Adrenal gland (tissue), 12 donors: ENCODE data around the gene AMN. TPM values are rescaled to one million over a fixed set of nuclear protein-coding genes. Genes with fewer than 3 reads are reported as not detected.

Experiments
- DNase-seq, 7 donors: peaks; one replicate each; pipeline ENCODE4 v3.0.0-alpha.2; 2019 to 2020
- H3K27ac ChIP-seq, 5 donors: fragments of 200-600 bp; sonication (generic) in 4 of 5; 1 replicate in 3 of 5; 2 replicates in 2 of 5; pipeline versions ENCODE4 v1.5.1 to v1.8.0; 2016 to 2020; ENCODE audit warnings: mild to moderate bottlenecking in 1 of 5
- H3K27me3 ChIP-seq: fragments of 200-600 bp; 2 replicates; pipeline ENCODE4 v1.8.0; 2021
- H3K36me3 ChIP-seq, 2 donors: fragments of 200-600 bp; replicated peaks in 1 of 2; 1 replicate in 1 of 2; 2 replicates in 1 of 2; pipeline versions ENCODE4 v1.5.1 to v1.8.0; 2018 to 2022
- H3K4me1 ChIP-seq, 2 donors: fragments of 200-600 bp; replicated peaks in 1 of 2; 1 replicate in 1 of 2; 2 replicates in 1 of 2; pipeline versions ENCODE4 v1.5.1 to v1.8.0; 2018 to 2021
- H3K4me3 ChIP-seq, 4 donors: fragments of 200-600 bp; sonication (generic) in 3 of 4; one replicate each; pipeline ENCODE4 v1.5.1; 2016 to 2018
- H3K9me3 ChIP-seq, 3 donors: fragments of 200-600 bp; sonication (generic) in 1 of 3; replicated peaks in 1 of 3; 1 replicate in 2 of 3; 2 replicates in 1 of 3; pipeline versions ENCODE4 v1.5.1 to v1.8.0; 2016 to 2021
- POLR2A ChIP-seq, 2 donors: fragments of 450-650 bp; IDR thresholded peaks; one replicate each; pipeline ENCODE4 v1.6.1; 2017; ENCODE audit warnings: antibody characterized with exemption in 2 of 2, mild to moderate bottlenecking in 2 of 2, moderate library complexity in 1 of 2
- WGBS, 4 donors: extraction: QIAGEN DNeasy Blood & Tissue Kit in 2 of 4; methylation state at CpG; one replicate each; pipeline versions ENCODE4 v1.1.5 to v1.1.7; 2013 to 2017; 5-methylcytosine and 5-hydroxymethylcytosine counted together
- intact Hi-C, 2 donors: fragments of 100-400 bp; cut with DNase I; formaldehyde crosslinking; loops; one replicate each; pipeline versions ENCODE4 v1.14.1 to v1.15.0; 2022 to 2023
- polyA plus RNA-seq, 3 donors: library from polyadenylated mRNA; stranded (reverse); fragments of 200-250 nt in 2 of 3; fragments of 350-450 nt in 1 of 3; fragmentation: Illumina TruSeq in 1 of 3; extraction: RNeasy Lipid Tissue Mini Kit (QIAGEN cat#74804) in 1 of 3; gene quantifications; one replicate each; pipeline ENCODE4 v1.2.3, GENCODE V29; 2013 to 2014
- total RNA-seq, 9 donors: library from RNA; depleted of rRNA in 4 of 9; stranded (reverse); fragments of >200 nt in 4 of 9; fragments of 120-200 nt in 1 of 9; fragmentation: NEBNext Ultra II Directional in 1 of 9; extraction: Animal tissue kit (Norgen Biotek cat#: 25700) in 1 of 9; gene quantifications; one replicate each; pipeline versions ENCODE4 v1.1.0 to v1.2.4, GENCODE V29; 2013 to 2023
- TF ChIP-seq, protein P1 (sequence below), 6 experiments: fragments of 450-650 bp in 4 of 6; fragments of 200-600 bp in 2 of 6; sonication (generic) in 1 of 6; IDR thresholded peaks; 1 replicate in 5 of 6; 2 replicates in 1 of 6; pipeline versions ENCODE4 v1.5.1 to v1.8.0; 2016 to 2021; ENCODE audit warnings: antibody characterized with exemption in 6 of 6, mild to moderate bottlenecking in 2 of 6, moderate library complexity in 1 of 6
- donor health status: healthy with polysubstance abuse.
- donor health status: Bipolar disorder and iron deficiency.
- donor health status: DM: yes; HTN: yes; CAD: no.
- donor health status: DM: no; HTN: no; CAD: no.
- donor health status: DM: no; HTN: no; CAD: no.
- donor health status: DM: yes; HTN: yes; CAD: no.

The AMN gene
- total and polyA plus RNA-seq, 12 donors, result 0.07 to 3.6 (median 0.35) TPM; not detected in 4

DNA sequence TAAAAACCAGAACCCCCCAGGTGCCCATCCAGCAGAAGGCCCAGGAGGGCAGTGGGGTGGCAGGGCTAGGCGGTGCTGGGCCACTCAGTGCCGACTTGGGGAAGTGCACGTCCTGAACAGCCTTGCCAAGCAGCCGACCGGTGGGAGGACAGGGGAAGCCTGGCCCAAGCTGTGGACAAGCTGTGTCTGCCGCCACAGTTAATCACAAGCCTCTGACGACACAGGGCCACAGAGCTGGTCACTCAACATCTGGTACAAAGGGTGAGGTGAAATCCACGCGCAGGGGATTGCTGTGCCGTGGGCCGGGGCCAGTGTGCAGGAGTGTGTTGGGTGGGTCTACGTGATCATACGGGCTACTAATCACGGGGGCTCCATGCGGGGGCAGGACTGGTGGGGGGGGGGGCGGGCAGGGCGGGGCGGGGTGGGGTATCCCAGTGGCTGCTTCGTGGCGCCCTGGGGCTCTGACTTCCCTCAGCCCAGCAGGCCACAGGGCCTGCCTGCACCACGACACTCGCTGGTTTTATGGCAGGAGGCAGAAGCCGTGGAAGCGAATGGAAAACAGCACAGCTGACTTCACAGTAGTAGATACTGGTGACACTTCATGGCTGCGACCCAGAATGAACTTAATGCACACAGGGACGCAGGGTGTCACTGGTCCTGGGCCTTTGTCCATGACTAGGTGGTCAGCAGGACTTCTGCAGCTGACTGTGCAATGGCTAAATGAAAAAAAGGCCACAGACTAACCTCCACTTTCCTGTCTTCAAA lies 10.2 kb downstream of the AMN start:
- TF ChIP-seq POLR2A (IDR thresholded peaks at IDR 0.05), result no peak
- TF ChIP-seq, protein P1, sequence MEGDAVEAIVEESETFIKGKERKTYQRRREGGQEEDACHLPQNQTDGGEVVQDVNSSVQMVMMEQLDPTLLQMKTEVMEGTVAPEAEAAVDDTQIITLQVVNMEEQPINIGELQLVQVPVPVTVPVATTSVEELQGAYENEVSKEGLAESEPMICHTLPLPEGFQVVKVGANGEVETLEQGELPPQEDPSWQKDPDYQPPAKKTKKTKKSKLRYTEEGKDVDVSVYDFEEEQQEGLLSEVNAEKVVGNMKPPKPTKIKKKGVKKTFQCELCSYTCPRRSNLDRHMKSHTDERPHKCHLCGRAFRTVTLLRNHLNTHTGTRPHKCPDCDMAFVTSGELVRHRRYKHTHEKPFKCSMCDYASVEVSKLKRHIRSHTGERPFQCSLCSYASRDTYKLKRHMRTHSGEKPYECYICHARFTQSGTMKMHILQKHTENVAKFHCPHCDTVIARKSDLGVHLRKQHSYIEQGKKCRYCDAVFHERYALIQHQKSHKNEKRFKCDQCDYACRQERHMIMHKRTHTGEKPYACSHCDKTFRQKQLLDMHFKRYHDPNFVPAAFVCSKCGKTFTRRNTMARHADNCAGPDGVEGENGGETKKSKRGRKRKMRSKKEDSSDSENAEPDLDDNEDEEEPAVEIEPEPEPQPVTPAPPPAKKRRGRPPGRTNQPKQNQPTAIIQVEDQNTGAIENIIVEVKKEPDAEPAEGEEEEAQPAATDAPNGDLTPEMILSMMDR (IDR thresholded peaks at IDR 0.05), result no peak
- Histone ChIP-seq H3K27ac (no peak overlapping the region), H3K36me3 (peaks cover 0 to 20% of the 10 kb centered on the region in 2 donors), H3K27me3 (peaks cover 22% of the 10 kb centered on the region), H3K4me1 (peaks cover 22 to 28% of the 10 kb centered on the region in 2 donors), H3K9me3 (no peaks in the 10 kb centered on the region), H3K4me3 (no peak overlapping the region)
- WGBS, 4 donors, result 87 to 94% (median 89%) methylated on average over 15 to 26 of the region's 26 CpGs
- DNase-seq, result no peak
- intact Hi-C loops, result no loop called here

DNA sequence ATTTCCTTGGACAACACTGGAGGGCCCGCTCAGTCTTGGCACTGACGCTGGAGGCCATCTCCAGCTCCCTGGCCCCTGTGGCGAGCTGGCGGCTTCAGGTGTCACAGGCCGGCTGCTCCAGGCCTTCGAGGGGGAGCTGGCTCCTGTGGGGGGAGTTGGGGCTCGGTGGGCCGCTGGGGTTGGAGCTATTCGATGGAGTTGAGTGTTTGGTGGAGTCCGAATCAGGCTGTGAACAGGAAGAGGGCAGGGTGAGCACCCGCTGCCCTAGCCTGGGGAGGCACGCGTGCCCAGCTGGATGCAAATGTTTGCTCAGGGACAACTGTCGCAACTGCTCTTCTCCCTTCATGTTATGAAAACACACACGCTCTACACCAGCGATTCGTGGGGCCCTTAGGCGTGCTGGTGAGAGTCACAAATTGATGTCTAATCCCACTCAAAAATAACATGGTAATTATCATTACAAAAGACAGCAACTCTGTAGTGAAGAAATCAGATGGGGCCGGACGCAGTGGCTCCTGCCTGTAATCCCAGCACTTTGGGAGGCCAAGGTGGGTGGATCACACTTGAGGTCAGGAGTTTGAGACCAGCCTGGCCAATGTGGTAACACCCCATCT lies 11.3 kb downstream of the AMN start:
- DNase-seq, result no peak
- Histone ChIP-seq H3K27ac (no peak overlapping the region), H3K27me3 (peaks cover 19% of the 10 kb centered on the region), H3K36me3 (peaks cover 0 to 28% of the 10 kb centered on the region in 2 donors), H3K9me3 (no peaks in the 10 kb centered on the region), H3K4me3 (no peak overlapping the region), H3K4me1 (peaks cover 19 to 22% of the 10 kb centered on the region in 2 donors)
- intact Hi-C loops, result no loop called here
- 94 to 97% (median 96%) methylated on average over 14 to 20 of the region's 20 CpGs for WGBS, 4 donors
- TF ChIP-seq POLR2A (IDR thresholded peaks at IDR 0.05), result no peak
- TF ChIP-seq, protein P1 (IDR thresholded peaks at IDR 0.05), result no peak

DNA sequence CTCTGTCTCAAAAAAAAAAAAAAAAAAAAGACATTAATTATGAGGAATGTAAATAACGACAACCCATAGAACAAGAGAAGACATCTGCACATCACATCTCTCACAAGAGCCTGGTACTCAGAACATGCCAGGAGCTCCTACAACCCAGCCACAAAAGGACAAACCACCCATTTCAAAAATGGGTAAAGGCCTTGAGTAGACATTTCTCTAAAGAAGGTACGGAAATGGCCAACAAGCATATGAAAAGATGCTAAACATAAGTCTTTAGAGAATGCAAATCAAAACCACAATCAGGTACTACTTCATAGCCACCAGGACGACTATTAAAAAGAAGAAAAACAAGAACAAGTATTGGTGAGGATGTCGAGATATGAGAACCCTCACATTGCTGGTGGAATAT lies 13.3 kb downstream of the AMN start:
- Histone ChIP-seq H3K4me3 (no peak overlapping the region), H3K9me3 (no peaks in the 10 kb centered on the region), H3K36me3 (peaks cover 0 to 46% of the 10 kb centered on the region in 2 donors), H3K4me1 (peaks cover 0 to 1% of the 10 kb centered on the region in 2 donors), H3K27me3 (no peaks in the 10 kb centered on the region), H3K27ac (no peak overlapping the region)
- no peak for DNase-seq
- intact Hi-C loops, result no loop called here
- 85 to 97% (median 94%) methylated on average over 4 of the region's 4 CpGs for WGBS, 4 donors
- TF ChIP-seq POLR2A (IDR thresholded peaks at IDR 0.05), result no peak
- TF ChIP-seq, protein P1 (IDR thresholded peaks at IDR 0.05), result no peak

DNA sequence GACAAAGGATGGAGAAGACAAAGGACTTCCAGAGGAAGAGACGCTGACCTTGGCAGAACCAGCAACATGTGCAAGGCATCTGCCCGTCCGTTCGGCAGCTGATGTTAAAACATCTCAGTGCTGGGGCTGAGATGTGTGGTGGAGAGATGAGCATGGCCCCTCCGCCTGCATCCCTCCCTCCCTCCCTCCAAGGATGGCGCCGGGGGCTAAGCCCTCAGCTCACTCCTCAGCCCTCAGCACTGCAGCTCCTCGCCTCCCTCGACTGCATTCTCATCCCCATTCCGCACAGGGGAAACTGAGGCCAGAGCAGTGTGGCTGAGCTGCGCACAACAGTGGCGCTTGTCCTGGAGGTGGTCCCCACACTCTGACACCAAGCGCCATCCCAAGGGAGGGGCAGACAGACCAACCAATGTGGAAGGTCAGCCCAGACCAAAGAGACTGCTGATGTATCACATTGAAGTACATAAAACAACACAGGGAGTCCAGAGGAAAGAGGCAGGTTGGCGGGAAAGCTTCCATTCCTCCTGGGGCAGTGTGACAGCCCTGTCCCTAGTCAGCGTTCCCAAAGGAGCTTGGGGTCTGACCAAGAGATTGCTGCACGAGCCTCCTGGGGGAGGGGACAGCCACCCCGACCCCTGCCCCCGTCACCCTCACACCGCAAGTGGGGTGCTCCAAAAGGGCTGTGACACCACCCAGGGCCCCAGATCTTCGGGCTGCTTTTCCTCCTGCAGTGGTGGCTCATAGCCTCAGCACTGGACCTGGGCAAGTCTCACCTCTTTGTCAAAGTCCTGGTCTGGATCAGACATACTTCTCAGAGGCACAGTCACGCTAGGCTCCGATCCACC lies 15.1 kb downstream of the AMN start:
- intact Hi-C loops, result no loop called here
- Histone ChIP-seq H3K4me3 (no peak overlapping the region), H3K27ac (no peak overlapping the region), H3K36me3 (peaks cover 0 to 62% of the 10 kb centered on the region in 2 donors), H3K9me3 (no peaks in the 10 kb centered on the region), H3K4me1 (no peaks in the 10 kb centered on the region), H3K27me3 (no peaks in the 10 kb centered on the region)
- no peak for DNase-seq
- no peak for TF ChIP-seq POLR2A (IDR thresholded peaks at IDR 0.05)
- TF ChIP-seq, protein P1 (IDR thresholded peaks at IDR 0.05), result no peak
- 92 to 94% (median 94%) methylated on average over 10 to 22 of the region's 22 CpGs for WGBS, 4 donors
